ENCODE results near the gene ITPRIP. TPM values are rescaled to one million over a fixed set of nuclear protein-coding genes. Genes with fewer than 3 reads are reported as not detected.

Gene ITPRIP
- total RNA-seq, 4 donors from 2014 or later = 77.8 to 182 (median 141) TPM

DNA sequence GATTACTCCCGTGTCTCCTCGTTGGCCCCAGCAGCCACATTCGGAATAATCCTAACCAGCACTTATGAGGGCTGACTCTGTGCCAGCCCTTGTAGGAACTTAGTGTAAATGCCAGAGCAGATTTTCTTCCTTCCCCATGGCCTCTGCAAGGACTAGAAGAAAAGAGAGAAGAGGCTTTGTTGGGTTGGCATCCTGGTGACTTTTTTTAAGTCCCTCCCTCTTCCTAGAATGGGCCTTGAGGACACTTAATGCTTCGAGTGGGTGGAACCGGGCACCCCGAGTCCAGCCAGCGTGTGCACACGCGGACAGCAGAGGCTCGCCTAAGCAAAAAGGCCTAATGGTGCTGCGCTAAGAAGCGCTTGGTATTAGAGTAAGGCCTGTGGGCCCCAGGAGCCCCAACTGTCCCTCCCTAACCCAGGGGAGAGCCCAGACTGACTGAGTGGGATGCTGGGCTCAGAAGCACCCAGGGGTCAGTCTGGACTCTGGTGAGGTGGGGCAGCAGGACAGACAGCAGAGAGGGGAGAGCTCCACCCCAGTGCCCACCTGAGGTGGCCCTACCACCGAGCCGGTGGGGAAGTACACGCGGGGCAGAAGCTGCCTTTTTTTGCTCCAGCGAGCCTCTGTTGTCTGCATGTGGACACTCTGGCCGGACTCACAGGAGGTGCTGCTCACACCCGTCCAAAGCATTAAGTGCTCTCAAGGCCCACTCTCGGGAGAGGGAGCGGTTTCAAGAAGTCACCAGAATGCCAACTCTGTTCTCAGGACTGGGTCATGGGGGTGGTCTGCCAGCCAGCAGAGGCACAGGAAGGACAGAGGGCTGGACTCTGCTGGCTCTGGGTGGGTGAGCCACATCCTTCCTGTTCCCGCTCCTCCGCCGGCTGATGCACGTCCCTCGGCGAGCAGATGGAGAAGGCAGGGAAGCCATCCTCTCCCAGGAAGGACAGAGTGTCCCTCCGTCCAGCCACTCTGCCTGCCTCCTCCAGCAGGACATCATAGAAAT, 12.5 kb downstream of the ITPRIP start:
- WGBS, 2 donors = 58 to 71% methylated on average over 22 to 23 of the region's 28 CpGs
- TF ChIP-seq POLR2A (IDR thresholded peaks at IDR 0.05) = no peak
- TF ChIP-seq, protein P1, sequence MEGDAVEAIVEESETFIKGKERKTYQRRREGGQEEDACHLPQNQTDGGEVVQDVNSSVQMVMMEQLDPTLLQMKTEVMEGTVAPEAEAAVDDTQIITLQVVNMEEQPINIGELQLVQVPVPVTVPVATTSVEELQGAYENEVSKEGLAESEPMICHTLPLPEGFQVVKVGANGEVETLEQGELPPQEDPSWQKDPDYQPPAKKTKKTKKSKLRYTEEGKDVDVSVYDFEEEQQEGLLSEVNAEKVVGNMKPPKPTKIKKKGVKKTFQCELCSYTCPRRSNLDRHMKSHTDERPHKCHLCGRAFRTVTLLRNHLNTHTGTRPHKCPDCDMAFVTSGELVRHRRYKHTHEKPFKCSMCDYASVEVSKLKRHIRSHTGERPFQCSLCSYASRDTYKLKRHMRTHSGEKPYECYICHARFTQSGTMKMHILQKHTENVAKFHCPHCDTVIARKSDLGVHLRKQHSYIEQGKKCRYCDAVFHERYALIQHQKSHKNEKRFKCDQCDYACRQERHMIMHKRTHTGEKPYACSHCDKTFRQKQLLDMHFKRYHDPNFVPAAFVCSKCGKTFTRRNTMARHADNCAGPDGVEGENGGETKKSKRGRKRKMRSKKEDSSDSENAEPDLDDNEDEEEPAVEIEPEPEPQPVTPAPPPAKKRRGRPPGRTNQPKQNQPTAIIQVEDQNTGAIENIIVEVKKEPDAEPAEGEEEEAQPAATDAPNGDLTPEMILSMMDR (IDR thresholded peaks at IDR 0.05) = no peak
- intact Hi-C loops (cut with DNase I; ENCODE audit: low total_unique reads) = no loop called here
- H3K4me3 ChIP-seq (ENCODE audit: low read depth, poor library complexity, severe bottlenecking) = no peak overlapping the region
- peak; percentile 59 to 88 for DNase-seq (ENCODE audit: low spot score in 2 of 2)

DNA sequence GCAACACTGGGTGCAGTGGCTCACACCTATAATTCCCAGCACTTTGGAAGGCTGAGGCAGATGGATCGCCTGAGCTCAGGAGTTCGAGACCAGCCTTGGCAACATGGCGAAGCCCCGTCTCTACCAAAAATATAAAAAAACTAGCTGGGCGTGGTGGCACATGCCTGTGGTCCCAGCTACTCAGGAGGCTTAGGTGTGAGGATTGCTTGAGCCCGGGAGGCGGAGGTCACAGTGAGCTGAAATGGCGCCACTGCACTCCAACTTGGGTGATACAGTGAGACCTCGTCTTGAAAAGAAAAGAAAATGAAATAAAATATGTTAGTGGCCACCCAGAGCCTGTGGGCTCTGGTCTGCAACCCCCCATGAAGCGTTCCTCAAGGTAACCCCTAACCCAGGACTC, 13.3 kb downstream of the ITPRIP start:
- WGBS, 2 donors = 90 to 97% methylated on average over 10 of the region's 10 CpGs
- no peak for DNase-seq (ENCODE audit: low spot score in 2 of 2)
- intact Hi-C loops (cut with DNase I; ENCODE audit: low total_unique reads) = no loop called here
- no peak overlapping the region for H3K4me3 ChIP-seq (ENCODE audit: low read depth, poor library complexity, severe bottlenecking)
- TF ChIP-seq, protein P1 (IDR thresholded peaks at IDR 0.05) = no peak
- no peak for TF ChIP-seq POLR2A (IDR thresholded peaks at IDR 0.05)

DNA sequence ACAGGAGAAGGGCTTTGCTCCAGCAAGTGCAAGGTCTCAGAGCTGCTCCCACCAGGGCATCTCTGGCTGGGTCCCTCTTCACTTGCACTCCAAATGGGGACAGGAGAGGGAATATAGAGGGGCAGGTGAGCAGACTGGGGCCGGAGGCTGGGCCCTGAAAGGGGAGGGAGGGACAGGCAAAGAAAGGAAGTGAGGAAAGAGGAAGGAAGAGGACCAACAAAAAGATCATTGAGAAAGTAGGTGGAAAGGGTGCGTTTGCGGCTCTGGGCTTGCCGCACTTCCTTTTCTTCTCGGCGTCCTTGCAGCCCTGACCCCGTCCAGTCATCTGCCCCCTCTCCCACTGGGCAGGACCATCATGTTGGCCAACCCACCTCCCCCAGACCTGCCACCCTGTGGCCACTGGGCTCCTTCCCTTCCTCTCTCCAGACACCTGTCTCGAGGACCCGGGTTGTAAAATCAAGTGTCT, 14.0 kb downstream of the ITPRIP start:
- H3K4me3 ChIP-seq (ENCODE audit: low read depth, poor library complexity, severe bottlenecking) = no peak overlapping the region
- WGBS, 2 donors = 82 to 89% methylated on average over 9 of the region's 9 CpGs
- DNase-seq (ENCODE audit: low spot score in 2 of 2) = no peak
- intact Hi-C loops (cut with DNase I; ENCODE audit: low total_unique reads) = no loop called here
- TF ChIP-seq POLR2A (IDR thresholded peaks at IDR 0.05) = no peak
- TF ChIP-seq, protein P1 (IDR thresholded peaks at IDR 0.05) = no peak

DNA sequence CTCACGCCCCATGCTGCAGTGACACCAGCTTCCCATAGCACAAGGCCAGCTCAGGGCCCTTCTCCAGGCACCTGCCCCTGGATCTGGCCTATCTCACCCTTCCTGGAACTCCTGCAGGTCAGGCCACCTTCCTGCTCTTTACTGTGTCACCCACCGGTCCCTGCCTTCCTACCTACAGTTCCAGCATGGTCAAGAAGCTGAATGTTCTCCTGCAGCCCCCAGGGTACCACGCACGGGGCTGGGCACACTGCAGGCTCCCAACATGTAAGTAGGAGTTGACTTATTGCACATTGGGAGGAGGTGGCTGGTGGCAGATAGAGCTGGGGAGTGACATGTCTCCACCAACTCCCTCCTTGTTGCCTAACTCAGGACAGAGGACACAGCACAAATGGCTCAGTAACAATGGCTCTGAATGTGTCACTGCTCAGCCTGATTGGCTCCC, 14.5 kb downstream of the ITPRIP start:
- intact Hi-C loops (cut with DNase I; ENCODE audit: low total_unique reads) = no loop called here
- WGBS, 2 donors = 76 to 84% methylated on average over 4 of the region's 4 CpGs
- DNase-seq (ENCODE audit: low spot score in 2 of 2) = no peak
- TF ChIP-seq, protein P1 (IDR thresholded peaks at IDR 0.05) = no peak
- no peak for TF ChIP-seq POLR2A (IDR thresholded peaks at IDR 0.05)
- H3K4me3 ChIP-seq (ENCODE audit: low read depth, poor library complexity, severe bottlenecking) = no peak overlapping the region

DNA sequence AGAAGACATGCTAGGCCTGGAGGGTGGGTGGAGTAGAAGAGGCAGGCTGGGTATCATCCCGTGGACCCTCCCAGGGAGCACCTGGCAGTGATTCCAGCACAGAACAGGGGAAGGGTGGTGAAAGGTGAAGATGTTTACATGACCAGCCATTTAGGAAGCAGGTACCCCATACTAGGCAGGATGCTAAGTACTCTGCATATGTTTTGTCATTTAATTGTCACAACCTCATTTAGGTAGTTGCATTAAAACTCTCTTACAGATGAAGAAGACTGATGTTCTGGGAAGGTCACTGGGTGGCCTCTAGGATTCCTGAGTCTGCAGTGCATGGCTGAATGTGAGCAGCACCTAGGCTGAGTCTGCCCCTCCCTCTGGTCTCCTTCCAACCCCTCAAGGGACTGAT, 15.2 kb downstream of the ITPRIP start:
- TF ChIP-seq, protein P1 (IDR thresholded peaks at IDR 0.05) = no peak
- no peak for TF ChIP-seq POLR2A (IDR thresholded peaks at IDR 0.05)
- 44 to 63% methylated on average over 1 of the region's 1 CpG for WGBS, 2 donors
- intact Hi-C loops (cut with DNase I; ENCODE audit: low total_unique reads) = no loop called here
- DNase-seq (ENCODE audit: low spot score in 2 of 2) = no peak
- H3K4me3 ChIP-seq (ENCODE audit: low read depth, poor library complexity, severe bottlenecking) = no peak overlapping the region

Measured in lower leg skin (tissue), 4 donors.